Chondrocyte (in vitro differentiated cells): ENCODE data around the gene DUT. TPM values are rescaled to one million over a fixed set of nuclear protein-coding genes. Genes with fewer than 3 reads are reported as not detected.

Source experiments
- DNase-seq: peaks from one replicate; pipeline ENCODE4 v3.0.0; 2021; ENCODE audit warnings: mixed read lengths, low spot score
- H3K27ac Mint-ChIP-seq: one replicate; pipeline ENCODE4 v1.8.0; 2021; ENCODE audit warnings: mild to moderate bottlenecking, moderate library complexity, mixed read lengths; ENCODE audit not compliant: unreplicated experiment
- H3K27me3 Mint-ChIP-seq: 2 replicates; pipeline ENCODE4 v1.8.0; 2021; ENCODE audit warnings: low read depth, mixed read lengths
- H3K36me3 Mint-ChIP-seq: 2 replicates; pipeline ENCODE4 v1.8.0; 2021; ENCODE audit warnings: low read depth, mixed read lengths
- H3K4me1 Mint-ChIP-seq: 2 replicates; pipeline ENCODE4 v1.8.0; 2021; ENCODE audit warnings: low read depth, mild to moderate bottlenecking, mixed read lengths
- H3K4me3 Mint-ChIP-seq: one replicate; pipeline ENCODE4 v1.8.0; 2021; ENCODE audit warnings: mild to moderate bottlenecking, moderate library complexity, mixed read lengths; ENCODE audit not compliant: unreplicated experiment
- H3K9me3 Mint-ChIP-seq: 2 replicates; pipeline ENCODE4 v1.8.0; 2021; ENCODE audit warnings: low read depth, mixed read lengths
- total RNA-seq: library from RNA; stranded (reverse); gene quantifications from 3 replicates; pipeline ENCODE4 v1.2.1, GENCODE V29; 2021
- TF ChIP-seq, protein P1 (sequence below): fragments of 200-600 bp; sonication (generic); IDR thresholded peaks from 2 replicates; pipeline ENCODE4 v1.5.0; 2021; ENCODE audit warnings: antibody characterized with exemption, mild to moderate bottlenecking, moderate library complexity

The DUT gene
- total RNA-seq, 1 donor from 2014 or later = 71.5 TPM

DNA sequence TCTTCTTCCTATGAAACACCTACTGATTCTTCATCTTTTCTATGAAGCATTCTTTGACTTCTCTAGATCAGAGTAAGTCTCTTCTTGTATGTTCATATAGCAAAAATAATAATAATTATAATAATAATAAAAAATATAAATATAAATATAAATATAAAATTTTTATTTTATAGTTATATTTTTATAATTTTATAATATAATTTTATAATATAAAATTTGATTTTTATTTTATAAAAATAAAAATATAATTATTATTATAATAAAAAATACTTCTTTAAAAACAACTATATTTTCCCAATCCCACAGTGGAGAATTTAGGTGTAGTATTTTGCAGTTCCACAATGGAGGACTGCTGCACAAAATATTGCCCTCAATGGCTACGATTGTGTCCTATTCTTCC is 34.3 kb downstream of the DUT start:
- peaks cover 9% of the 10 kb centered on the region for H3K36me3 Mint-ChIP-seq
- DNase-seq = no peak
- H3K4me1 Mint-ChIP-seq = peaks cover 46% of the 10 kb centered on the region
- H3K27ac Mint-ChIP-seq = no peak overlapping the region
- peaks cover 15% of the 10 kb centered on the region for H3K9me3 Mint-ChIP-seq
- no peak overlapping the region for H3K4me3 Mint-ChIP-seq
- no peaks in the 10 kb centered on the region for H3K27me3 Mint-ChIP-seq
- TF ChIP-seq, protein P1, sequence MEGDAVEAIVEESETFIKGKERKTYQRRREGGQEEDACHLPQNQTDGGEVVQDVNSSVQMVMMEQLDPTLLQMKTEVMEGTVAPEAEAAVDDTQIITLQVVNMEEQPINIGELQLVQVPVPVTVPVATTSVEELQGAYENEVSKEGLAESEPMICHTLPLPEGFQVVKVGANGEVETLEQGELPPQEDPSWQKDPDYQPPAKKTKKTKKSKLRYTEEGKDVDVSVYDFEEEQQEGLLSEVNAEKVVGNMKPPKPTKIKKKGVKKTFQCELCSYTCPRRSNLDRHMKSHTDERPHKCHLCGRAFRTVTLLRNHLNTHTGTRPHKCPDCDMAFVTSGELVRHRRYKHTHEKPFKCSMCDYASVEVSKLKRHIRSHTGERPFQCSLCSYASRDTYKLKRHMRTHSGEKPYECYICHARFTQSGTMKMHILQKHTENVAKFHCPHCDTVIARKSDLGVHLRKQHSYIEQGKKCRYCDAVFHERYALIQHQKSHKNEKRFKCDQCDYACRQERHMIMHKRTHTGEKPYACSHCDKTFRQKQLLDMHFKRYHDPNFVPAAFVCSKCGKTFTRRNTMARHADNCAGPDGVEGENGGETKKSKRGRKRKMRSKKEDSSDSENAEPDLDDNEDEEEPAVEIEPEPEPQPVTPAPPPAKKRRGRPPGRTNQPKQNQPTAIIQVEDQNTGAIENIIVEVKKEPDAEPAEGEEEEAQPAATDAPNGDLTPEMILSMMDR = no peak

DNA sequence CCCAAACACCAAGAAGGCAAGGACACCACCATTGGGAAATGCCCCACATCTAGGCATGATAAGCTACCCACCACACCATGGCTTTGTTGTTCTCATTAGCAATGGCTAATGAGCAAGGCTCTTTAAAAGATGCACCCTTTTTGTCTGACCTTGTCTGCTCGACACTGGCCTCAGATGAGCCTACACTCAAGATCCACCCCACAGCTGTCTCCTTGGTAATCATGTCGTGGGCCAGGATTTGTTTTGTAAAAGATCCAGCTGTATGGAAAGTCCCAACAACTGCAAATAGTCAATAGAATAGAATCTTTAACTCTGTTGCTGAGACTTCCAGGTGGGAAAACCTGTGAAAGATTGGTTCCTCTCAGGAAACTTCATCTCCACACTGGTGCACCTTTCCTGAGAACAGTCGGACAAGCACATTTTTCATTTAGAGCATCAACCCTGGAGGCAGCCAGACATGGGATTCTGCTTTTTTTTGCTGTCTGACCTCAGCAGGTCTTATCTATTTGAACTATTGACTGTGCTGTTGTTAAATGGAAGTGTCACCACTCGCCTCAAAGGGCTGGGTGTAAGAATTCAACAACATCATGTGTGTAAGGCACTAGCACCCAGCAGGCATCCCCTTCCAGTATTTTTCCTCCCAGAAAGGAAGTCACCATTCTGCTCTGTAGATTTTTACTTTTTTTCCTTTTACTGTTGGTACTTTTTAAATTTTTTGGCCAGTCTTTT is 35.5 kb downstream of the DUT start:
- Mint-ChIP-seq H3K36me3 (peaks cover 6% of the 10 kb centered on the region), H3K4me1 (peaks cover 48% of the 10 kb centered on the region), H3K27me3 (no peaks in the 10 kb centered on the region), H3K4me3 (no peak overlapping the region), H3K27ac (no peak overlapping the region), H3K9me3 (peaks cover 10% of the 10 kb centered on the region)
- TF ChIP-seq, protein P1 = no peak
- no peak for DNase-seq

DNA sequence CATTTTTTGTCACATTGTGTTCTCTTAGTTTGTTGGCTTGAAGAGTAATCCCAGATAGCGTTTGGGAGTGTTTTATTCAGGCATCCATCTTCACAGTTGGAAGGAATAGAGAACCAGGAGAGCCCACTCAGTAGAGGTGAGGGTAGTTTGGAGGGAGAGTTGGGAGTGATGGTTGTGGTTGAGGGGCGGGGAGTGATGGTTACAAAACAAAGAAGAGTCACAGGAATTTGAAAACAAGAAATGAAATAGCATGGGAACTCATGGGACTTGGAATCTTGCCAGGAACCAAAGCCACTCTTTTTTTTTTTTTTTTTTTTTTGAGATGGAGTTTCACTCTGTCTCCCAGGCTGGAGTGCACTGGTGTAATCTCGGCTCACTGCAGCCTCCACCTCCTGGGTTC is 36.3 kb downstream of the DUT start:
- peaks cover 43% of the 10 kb centered on the region for H3K4me1 Mint-ChIP-seq
- no peak for DNase-seq
- peak overlapping the region; percentile 58 for H3K27ac Mint-ChIP-seq
- TF ChIP-seq, protein P1 = no peak
- H3K9me3 Mint-ChIP-seq = peaks cover 5% of the 10 kb centered on the region
- H3K36me3 Mint-ChIP-seq = peaks cover 6% of the 10 kb centered on the region
- H3K4me3 Mint-ChIP-seq = no peak overlapping the region
- H3K27me3 Mint-ChIP-seq = no peaks in the 10 kb centered on the region

DNA sequence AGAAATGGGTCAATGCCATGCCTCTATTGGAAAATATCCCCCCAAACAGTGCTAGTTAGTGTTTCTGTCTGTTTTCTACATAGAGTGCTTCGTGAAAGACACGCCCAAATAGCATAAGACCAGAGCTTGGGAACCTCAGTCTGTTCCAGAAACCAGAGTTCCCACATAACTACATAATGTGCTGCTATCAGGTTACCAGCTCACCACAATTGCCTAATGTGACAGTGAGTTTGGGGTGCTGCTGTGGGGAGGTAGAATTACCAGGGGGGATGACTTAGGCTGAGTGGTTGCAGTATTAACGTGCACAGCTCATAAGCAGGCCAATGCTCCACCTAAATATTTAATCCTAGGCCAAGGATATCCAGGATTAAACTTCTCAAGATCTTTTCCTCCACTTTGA is 39.2 kb downstream of the DUT start:
- H3K27me3 Mint-ChIP-seq = no peaks in the 10 kb centered on the region
- peaks cover 64% of the 10 kb centered on the region for H3K4me1 Mint-ChIP-seq
- H3K4me3 Mint-ChIP-seq = no peak overlapping the region
- DNase-seq = no peak
- peaks cover 2% of the 10 kb centered on the region for H3K9me3 Mint-ChIP-seq
- H3K27ac Mint-ChIP-seq = peak overlapping the region; percentile 13
- TF ChIP-seq, protein P1 = no peak
- H3K36me3 Mint-ChIP-seq = peaks cover 4% of the 10 kb centered on the region

DNA sequence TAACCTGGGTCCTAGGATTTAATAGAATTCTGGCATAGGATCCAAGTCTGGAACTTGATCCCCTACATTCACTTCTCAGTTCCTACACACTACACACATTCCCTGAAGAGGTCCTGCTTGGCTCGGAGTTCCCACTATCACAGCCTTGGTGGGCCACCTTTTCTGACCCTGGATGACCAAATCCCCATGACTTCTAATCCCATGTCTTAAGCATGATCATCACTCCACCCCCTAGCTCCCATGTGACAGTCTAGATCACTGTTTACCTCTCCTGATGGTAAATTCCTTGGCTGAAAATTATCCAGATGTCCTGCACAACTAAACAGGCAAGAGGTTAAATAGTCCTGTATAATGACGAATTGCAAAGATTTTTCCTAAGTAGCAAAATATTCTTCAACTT is 40.3 kb downstream of the DUT start:
- no peak for DNase-seq
- TF ChIP-seq, protein P1 = no peak
- H3K27me3 Mint-ChIP-seq = no peaks in the 10 kb centered on the region
- H3K36me3 Mint-ChIP-seq = peaks cover 2% of the 10 kb centered on the region
- H3K27ac Mint-ChIP-seq = no peak overlapping the region
- H3K4me1 Mint-ChIP-seq = peaks cover 67% of the 10 kb centered on the region
- no peak overlapping the region for H3K4me3 Mint-ChIP-seq
- peaks cover 2% of the 10 kb centered on the region for H3K9me3 Mint-ChIP-seq
